Measurements from ENCODE around the gene DNAJC4.

DNA sequence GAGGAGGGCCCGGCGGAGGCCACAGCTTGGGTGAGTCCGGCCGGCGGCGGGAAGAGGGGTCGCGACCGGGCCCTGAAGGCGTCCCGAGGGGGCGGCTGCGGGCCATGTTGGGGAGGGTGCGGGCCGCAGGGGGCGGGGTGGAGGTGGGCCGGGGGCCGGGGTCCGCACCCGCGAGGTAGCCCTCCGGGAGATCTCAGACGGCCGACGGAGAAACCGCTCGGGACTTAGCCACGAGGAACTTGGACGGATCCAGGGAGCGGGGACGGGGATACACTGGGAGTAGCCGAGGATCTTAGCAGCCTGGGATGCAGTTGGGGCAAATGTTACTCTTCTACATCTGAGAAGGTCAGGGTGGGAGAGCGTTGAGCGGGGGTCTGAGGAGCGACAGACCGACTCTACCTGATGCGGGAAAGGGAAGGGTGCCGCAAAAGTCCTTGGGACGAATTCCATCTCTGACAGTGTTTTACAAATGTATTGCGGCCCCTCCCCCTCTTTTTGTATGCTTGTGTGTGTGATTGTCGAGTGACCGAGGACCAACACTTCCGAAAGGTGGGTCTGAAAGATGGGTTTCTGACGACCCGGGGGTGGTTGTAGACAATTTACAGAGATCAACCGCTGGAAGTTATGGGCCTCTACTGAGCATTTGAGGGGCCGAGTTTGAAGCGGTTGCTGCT lies 43.7 kb upstream of the DNAJC4 start:
- no peak for TF ChIP-seq POLR2A (IDR thresholded peaks at IDR 0.05)
- TF ChIP-seq, protein P1, sequence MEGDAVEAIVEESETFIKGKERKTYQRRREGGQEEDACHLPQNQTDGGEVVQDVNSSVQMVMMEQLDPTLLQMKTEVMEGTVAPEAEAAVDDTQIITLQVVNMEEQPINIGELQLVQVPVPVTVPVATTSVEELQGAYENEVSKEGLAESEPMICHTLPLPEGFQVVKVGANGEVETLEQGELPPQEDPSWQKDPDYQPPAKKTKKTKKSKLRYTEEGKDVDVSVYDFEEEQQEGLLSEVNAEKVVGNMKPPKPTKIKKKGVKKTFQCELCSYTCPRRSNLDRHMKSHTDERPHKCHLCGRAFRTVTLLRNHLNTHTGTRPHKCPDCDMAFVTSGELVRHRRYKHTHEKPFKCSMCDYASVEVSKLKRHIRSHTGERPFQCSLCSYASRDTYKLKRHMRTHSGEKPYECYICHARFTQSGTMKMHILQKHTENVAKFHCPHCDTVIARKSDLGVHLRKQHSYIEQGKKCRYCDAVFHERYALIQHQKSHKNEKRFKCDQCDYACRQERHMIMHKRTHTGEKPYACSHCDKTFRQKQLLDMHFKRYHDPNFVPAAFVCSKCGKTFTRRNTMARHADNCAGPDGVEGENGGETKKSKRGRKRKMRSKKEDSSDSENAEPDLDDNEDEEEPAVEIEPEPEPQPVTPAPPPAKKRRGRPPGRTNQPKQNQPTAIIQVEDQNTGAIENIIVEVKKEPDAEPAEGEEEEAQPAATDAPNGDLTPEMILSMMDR (IDR thresholded peaks at IDR 0.05), result no peak

Measured in thyroid gland (tissue), 4 donors.